GM19438 (cell line): Measurements from ENCODE around the gene CCDC177.
A peak's percentile ranks its signal among the peaks of the same experiment; 100 is the strongest.

Source experiments
- ATAC-seq: cut with Tn5 transposase; IDR thresholded peaks from one replicate; pipeline ENCODE4 v1.9.1; 2021; ENCODE audit warnings: low read depth; ENCODE audit not compliant: unreplicated experiment

CCDC177 gene

DNA sequence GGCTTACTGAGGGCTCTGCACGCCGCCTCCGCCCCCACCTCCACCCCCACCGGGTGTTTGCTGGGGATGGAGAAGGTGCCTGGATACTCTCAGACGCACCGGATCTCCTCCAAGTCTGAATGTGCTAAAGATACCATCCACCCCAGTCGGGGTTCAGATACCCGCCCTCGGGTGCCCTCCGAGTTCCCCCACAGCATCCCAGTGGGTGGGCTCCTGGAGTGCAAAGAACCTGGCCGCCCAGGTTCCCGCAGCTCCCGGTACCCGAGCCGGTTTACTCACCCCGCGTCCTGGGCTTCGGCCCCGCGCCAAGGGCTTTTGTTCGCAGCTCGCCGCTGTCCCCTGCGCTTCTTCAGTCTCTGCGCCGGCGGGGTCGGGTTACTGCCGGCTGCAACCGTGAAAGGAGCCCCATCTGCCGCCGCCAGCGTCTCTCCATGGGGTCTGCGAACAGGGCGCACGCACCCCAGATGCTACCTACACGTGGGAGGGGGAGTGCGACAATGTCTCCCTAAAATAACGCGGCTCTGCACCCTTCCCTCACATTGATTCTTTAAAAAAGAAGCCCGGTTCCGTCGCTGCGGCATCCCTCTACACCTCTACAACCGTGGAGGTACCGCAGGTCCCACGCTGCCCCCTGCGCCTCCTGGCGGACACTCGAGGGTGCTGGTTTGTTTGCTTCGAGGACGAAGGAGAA lies at the start of gene CCDC177:
Gene CCDC177 (minus strand): TSS at position 609 of the 691 bp plus-strand sequence. CDS start 1,249 bp downstream, outside the sequence.
- no peak for ATAC-seq

DNA sequence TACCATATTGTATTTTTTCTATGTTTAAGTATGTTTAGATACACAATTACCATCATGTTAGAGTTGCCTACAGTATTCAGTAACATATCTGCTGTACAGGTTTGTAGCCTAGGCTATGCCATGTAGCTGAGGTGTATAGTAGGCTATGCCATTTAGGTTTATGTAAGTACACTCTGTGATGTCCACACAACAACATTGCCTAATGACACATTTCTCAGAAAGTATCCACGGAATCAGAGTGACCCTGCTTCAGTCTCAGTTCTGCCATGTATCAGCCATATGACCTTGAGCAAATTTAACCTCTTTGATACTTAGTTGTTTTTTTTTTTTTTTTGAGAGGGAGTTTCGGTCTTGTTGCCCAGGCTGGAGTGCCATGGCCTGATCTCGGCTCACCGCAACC lies 49.5 kb upstream of the CCDC177 start:
- no peak for ATAC-seq

DNA sequence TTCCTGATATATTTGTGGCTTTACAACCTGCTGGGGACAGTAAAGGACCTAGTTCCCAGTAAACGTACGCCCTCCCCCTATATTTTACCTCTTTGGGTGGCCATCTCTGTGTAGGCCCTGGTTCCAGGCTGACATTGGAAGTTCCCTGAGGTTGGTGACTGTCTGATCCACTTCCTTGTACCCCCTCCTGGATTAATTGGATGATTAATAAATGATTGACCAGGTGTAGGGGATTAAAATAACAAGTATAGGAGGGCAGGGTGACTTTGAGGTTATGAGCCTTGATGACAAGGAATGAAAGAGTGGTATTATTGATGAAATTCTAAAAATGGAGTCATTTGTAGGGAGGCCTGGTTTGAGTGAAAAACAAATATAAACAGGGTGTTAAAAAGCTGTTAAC lies 46.3 kb upstream of the CCDC177 start:
- no peak for ATAC-seq

DNA sequence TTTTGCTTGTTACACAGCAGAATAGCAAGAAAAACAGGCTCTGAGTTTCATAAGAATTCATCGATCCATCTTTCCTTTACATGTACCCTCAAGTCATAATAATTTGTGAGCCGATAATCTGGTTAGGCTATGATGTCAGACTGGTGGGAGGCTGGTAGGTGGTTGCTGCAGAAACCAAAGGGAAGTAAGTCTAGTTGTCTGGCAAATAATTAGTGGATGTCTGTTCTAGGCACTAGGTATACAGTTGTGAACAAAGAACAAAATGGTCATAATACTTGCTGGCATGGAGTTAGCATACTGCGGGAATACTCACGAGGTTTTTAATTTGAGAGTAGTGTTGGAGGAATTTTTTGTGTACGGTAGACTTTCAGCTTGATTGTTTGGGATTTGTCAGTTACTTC lies 45.5 kb upstream of the CCDC177 start:
- ATAC-seq: no peak

DNA sequence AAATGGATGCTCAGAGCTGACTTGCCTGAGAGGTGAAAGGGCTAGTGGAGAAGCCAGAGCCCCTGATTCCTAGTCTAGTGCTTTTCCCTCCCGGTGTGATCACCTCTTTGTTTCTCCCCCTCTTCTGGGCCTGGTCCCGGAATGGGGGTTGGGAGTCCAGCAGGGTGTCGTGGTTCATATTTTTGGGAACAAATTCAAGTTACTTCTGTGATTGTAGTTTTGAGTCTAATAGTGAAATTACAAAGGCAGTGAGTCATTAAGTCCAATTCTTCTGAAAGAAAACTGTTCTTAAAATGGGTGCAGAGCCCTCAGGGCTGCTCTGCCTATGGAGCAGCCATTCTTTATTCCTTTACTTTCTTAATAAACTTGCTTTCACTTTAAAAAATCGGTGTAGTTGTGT lies 44.3 kb upstream of the CCDC177 start:
- no peak for ATAC-seq

DNA sequence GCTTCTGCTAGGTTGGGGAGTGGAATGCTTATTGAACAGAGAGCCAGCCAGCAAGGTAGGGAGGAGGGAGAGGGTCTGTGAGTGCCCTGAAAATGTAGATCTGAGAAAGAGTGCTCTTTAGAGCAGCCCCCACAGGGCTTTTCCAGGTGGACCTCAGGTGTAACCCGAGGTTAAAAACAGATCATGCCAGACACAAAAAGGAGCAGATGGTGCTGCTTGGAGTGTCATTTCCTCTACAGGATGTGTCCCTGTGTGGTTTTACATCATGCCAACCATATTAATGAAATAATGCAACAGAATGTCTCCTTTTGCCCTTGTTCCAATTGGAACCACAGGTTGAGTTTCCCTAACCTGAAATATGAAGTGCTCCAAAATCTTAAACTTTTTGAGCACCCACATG lies 43.1 kb upstream of the CCDC177 start:
- ATAC-seq: no peak

DNA sequence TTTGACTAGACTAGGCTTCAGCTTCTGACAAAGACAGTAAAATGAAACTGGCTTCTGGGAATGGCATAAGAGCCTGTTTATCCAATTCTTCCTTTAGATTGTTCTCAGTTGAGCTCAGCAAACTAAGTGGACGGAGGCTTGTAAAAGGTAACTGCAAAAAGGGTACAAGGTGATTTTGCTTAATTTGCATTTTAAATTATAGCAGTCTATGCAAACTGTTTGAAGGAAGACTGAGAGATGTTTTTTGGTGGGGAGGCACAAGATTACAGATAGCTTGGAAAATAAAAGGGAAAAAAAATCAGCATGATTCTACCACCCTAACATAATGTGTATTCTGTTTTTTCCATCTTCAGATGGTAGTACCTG lies 41.7 kb upstream of the CCDC177 start:
- ATAC-seq: no peak

DNA sequence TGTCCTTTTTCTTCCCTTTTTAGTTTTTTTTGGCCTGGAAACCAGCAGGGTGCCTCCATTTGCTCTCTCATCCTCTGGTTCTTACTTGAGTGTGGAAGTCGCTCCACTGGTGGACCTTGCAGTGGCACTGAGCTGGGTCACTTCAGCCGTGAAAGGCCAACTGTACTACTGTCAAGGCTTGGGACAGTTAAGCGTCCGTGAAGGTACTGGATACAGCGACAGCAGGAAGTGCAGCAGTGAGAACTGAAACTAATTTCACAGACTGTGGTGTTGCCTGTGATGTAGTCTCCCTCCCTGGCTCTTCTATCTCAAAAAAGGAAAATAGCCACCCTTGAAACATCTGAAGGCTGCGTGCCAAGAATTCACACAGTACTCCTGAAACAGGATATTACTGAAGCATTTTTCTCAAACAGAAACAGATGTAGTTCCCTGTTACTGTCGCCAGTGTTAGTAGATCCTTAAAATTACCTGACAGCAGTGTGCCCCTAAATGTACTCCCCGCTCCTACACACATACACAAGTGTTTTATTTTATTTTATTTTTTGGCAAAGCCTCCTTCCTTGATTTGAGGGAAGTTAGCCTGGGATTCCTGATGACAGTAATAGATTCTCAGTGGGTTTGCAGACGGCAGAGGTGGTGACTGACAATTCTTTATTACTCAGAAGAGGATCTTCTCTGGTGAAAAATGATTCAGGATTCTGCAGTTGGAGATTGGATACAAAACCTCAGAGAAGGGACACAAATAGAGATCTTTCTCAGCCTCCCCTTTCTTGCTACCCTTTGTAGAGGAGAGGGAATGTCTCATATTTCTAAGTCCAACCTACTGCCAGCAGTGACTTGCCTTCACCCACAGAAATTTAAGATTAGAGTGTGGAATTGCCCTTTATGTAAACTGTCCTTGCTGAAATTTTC lies 41.1 kb upstream of the CCDC177 start:
- ATAC-seq: peak; percentile 52

DNA sequence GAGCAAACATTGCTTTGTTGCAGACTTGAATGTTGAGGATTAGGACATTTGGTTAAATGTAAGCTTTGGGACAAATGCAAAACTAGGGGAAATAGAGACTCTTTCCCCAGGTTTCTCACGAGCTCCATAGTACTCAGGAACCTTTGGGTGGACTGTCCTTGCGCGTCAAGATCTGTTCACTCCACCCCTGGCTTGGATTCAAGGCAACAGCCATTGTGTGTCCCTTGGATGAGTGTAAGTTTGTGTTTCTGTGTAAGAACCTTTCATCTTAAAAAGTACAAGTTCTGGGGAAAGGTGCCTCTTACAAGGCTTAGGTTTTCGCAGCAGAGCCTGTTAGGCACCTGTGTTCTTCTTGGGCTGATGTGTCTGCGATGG lies 40.4 kb upstream of the CCDC177 start:
- ATAC-seq: peak; percentile 0

DNA sequence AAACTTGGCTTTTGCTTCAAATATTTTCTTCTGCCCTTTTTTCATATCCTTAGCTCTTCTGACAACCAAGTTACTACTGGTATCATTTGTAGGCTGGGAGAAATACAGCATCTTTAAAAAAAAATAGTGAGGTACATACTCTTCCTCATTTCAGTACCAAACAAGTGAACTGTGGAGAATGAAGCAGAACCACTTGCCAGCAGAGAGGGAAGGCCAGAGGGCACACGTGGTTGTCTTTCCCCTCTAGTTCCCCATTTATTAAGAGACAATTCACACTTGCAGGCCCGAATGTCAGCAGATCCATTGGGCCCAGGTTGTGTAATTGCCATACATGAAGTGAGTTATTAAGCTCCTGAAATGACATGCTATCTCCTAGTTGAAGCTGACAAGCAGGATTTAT lies 39.9 kb upstream of the CCDC177 start:
- ATAC-seq: no peak

DNA sequence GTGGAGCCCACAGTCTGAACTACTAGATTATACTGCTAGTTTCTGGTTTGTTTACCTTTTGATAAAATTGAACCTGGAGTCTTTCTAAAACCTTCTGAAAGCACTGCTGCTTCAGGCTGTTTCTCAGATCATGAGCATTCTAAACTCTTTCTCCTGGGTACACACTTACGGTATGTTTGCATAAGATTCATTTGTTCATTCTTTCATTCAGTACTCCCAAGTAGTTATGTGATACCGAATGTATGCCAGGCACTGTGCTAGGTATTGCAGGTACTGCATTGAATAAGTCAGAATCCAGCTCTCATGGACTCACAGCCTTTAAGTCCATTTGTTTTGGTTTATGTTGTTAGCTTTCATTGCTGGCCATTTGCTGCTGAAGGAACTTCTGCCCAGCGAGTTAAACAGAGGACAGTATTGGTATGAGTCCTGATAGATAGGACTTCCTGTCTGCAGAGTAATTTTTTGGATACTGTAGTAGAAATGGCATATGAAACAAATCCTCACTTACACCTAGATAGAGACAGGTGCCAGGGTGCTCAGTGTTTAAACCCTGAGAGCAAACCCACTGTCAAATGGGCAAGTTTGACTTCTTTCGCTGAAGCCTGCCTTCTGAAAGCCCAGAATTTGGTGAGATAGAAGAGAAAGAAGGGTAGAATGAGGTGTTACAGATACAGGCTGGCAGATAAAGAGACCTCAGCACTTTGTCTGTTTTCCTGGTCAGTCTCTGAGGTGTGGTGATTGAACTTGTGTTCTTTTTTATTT lies 38.8 kb upstream of the CCDC177 start:
- no peak for ATAC-seq

DNA sequence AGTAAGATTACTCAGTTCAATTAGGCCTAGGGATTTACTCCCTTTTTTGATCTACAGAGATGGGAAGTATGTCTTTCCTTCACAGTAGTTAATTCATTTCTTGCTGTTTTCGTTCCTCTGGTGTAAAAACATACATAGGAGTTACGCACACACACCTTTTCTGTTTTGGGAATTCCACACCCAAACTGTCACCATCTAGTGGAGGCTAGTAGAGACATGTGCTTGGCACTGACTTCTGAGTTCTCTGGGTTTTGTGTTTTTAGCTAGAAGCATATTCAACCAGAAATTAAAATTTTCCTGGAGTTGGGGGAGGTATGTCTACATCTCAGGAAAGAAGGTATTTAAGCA lies 38.1 kb upstream of the CCDC177 start:
- ATAC-seq: no peak

DNA sequence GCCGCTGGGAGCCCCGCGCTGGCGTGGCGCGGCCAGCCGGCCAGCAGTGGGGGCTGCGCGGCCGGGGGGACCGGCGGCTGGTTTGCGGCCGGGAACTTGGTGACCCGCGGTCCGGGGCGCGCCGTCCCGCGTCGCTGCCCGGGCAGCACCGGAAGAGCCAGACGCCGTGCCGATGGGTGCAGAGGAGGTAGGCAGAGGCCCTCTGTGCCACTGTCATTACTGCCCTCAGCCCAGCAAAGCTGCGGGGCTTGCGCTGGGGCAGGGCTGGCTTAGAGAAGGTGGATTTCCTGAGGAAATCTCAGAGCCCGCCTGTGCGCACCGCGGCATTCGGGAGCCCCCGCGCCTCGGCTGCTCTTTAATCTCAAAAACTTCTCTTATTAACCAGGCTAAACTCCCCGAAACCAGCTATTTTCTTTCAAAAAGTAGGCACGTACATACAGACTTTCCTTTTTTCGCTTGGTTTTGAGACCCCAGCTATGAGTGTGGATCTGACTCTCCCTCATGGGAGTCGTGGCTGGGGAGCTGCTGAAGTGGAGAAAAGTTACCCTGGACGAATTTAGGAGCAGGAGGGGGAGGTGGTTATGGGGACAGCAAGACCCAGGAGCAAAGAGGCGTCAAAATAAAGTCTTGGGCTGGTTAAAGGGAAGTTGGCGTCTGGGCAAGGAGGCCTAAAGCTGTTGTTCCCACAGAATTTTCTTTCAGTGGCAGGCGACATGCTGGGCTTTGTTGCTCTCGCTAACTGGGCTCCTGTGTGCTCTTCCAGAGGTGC lies 37.5 kb upstream of the CCDC177 start:
- peak; percentile 4 for ATAC-seq

DNA sequence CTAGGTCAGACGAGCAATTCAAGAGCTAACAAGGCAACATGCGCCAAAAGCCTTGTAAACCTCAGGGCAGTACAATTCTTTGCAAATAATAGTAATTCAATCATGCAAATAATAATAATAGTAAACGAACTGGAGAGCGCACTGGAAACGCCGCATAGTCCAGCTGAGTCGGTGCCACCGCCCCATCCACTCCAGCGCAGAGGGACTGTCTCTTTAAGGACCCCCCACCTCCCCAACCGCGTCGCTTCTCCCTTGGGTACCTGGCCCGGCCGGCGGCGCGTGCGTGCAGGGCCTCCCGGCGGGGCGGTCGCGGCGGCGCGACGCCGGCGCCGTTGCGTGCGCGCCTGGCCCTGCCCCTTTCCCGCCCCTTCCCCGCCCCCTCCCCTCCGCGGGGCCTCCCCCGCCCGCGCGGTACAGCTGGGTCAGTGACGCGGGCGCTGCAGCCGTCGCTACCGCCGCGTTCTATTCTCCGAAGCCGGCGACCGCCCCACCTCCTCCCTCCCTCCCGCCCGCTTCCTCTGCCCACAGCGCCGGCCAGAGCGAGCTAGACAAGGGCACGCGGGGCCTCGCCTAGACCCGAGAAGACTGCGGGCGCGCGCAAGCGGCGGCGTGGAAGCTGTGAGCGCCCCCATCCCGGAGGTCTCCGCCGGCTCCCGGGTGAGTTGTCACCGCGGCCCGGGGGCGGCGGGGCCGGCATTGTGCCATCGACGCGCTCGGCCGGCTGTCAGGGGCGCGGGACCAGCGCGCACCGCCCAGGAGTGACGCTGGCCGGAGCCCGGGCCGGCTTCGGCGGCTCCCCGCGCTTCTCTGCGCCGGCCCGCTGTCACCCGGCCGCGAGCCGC lies 36.7 kb upstream of the CCDC177 start, which contains the start of gene SUSD6:
Gene SUSD6 (plus strand): TSS at position 425 of the 842 bp plus-strand sequence. CDS start 46,997 bp downstream, outside the sequence.
- peak; percentile 45 for ATAC-seq

DNA sequence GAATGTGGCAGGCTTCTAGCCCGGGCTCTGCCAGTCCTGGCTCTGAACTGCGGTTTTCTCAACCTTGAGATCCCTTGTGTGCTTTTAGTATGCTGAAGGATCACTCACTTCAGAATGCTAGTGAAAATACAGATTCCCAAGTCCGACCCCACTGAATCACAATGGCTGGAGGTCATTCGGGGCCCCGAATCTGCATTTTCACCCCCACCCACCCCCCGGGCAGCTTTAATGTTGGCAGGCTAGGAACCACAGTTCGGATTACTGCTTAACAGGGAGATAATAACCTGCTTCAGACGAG lies 36.2 kb upstream of the CCDC177 start:
- ATAC-seq: no peak

DNA sequence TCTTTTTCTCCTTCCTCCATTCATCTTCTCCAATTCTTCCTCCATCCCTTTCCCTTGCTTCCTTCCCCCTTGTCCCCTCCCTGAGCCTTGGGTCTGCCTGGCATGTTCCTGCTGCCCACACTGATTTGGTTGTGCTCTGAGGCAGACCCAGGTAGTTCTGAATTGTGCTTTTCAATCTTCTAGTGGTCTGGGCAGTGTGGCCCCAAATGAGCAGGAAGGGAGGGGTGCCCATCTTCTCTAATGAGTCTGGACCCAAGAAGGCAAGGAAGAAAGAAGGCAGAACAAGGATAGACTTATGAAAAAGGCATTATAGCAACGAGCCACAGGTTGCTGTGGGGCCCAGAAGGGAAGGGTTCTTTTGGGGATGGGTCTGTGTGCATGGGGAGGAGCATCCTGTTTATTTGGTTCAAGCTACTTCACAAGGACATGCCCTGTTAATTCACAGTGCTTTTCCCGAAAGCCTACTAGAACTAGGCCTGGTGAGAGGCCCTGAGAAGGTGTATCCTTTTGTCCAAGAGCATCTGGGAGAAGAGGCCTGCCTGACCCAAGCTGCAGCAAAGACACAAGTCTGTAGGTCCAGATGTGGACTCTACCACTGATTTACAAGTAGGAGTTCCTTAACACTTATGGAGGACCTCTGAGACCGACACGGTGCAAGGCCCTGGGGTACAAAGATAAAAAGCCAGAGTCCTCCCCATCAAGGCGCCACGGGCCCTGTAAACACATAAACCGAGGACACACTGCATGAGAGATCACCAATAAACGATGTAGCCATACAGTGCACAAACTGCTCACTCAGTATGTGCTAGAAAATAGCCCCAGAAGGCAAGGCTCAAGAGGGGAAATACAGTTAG lies 35.6 kb upstream of the CCDC177 start:
- no peak for ATAC-seq

DNA sequence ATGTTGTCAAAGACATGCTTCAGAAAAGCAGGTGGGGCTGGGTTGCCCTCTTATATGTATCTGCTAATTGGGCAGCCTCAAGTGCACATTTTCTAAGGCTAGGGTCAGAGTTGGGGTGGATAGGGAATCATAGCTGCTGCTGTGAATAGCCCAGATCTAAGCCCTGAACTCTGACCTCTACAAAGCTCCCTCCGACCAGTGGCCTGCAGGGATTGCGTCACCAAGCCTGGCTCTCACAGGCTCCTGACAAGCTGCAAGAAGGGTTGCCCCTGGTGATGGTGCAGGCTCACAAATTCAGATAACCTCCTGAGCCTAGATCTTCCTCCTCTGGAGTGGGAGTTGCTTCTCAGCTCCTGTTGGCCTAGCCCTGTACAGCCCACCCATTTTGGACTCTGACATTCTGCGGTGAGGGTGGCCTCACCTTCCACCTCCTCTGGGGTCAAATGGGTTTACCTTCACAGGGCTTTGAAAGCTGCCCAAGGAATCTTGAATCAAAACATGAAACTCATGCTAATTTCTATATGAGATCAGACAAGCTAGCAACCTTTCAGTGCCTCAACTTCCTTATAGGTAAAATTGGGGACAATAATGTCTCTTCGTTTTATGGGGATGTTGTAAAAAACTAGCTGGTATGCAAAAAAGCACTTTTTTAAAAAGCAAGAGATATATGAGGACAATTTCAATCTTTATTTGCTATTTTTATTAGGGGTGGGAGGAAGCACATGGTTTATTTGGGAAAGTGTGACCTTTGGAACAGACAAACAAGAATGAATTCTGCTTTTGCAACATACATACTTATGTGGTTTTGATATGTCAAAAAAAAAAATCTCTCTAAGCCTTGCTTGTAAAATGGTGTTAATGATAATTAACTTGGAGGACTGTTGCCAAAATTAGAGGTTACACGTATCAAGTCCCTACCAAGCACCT lies 31.9 kb upstream of the CCDC177 start:
- no peak for ATAC-seq

DNA sequence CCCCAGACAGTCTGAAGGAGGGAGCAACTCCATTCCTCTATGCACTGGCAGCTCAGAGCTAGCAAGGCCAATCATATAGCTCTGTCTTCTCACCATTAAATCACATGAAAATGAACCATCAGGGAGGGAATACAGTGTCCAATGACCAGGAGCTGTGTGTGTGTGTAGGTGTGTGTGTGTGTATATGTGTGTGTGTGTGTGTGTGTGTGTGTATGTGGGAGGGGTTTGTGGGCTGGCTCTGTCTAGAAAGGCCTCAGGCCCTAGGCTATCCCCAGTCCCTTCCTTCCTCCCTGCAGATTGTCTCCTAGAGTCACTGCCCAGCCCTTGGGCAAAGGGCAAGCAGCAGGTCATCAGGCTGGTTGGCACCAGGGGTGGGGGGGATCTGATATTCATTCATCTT lies 31.1 kb upstream of the CCDC177 start:
- ATAC-seq: no peak
